K562 (cell line): ENCODE data around the gene PLEKHM1. TPM values are rescaled to one million over a fixed set of nuclear protein-coding genes. Genes with fewer than 3 reads are reported as not detected.
A peak's percentile ranks its signal among the peaks of the same experiment; 100 is the strongest.
"Not testable (repeated sequence)": the region's sequence is repeated elsewhere in the genome, so short reads cannot be mapped to it uniquely, and the experiment has no call there.

Experiments used
- ATAC-seq: fragments of 200-7000 bp; cut with Tn5 transposase; 3 replicates; pipeline ENCODE4 v1.9.1; 2020; ENCODE audit warnings: moderate library complexity
- BruUV-seq: library from RNA; stranded (reverse); fragments of 400-500 nt; replicated peaks from 2 replicates; lab custom pipeline; 2021; lab: Mats Ljungman, UMichigan
- CTCF ChIA-PET: fragments of 300-600 bp; formaldehyde crosslinking; extraction: SDS; loops from one replicate; lab custom pipeline; 2021; ENCODE audit warnings: low intra/inter-chr PET ratio; lab: Yijun Ruan, JAX
- POLR2A ChIA-PET: fragments of 300-600, 350-650 bp; sonication (Branson Sonifier 250); formaldehyde crosslinking; extraction: SDS; loops from one replicate; lab custom pipeline; 2021; ENCODE audit warnings: antibody characterized with exemption, inconsistent platforms; lab: Yijun Ruan, JAX
- DNase-seq, 4 experiments: peaks; one replicate each; pipeline versions ENCODE4 v3.0.0 to v3.0.0-alpha.2; 2011 to 2018; ENCODE audit warnings: low spot score in 3 of 4, mixed read lengths in 3 of 4; ENCODE audit errors: extremely low read depth in 1 of 4
- FAIRE-seq: peaks from 2 replicates; lab custom pipeline; 2011; peaks lifted over from hg19 to GRCh38; lab: Jason Lieb, UNC
- H2AFZ ChIP-seq: 2 replicates; pipeline ENCODE4 v1.6.0; 2011; ENCODE audit warnings: low read depth, low read length, control low read depth, inconsistent platforms
- H3K27ac ChIP-seq: fragments of 200-600 bp; 3 replicates; pipeline ENCODE4 v1.8.0; 2011; ENCODE audit warnings: low read depth, mild to moderate bottlenecking, control low read depth, inconsistent platforms, low read length, moderate library complexity, mixed read lengths; ENCODE audit errors: extremely low read depth
- H3K27me3 ChIP-seq, 2 experiments: fragments of 300-600 bp in 1 of 2; 2 replicates in 1 of 2; 3 replicates in 1 of 2; pipeline versions ENCODE4 v1.6.0 to v1.8.0; 2011; ENCODE audit warnings: inconsistent platforms in 2 of 2, low read length in 2 of 2, mild to moderate bottlenecking in 1 of 2, mixed read lengths in 1 of 2, moderate library complexity in 1 of 2; ENCODE audit not compliant: control insufficient read depth in 2 of 2, insufficient read depth in 2 of 2
- H3K36me3 ChIP-seq: fragments of 300-600 bp; 3 replicates; pipeline ENCODE4 v1.8.0; 2011; ENCODE audit warnings: mild to moderate bottlenecking, low read length, inconsistent platforms; ENCODE audit not compliant: control insufficient read depth, insufficient read depth
- H3K4me1 ChIP-seq, 2 experiments: fragments of 200-600 bp in 1 of 2; replicated peaks in 1 of 2; 2 replicates in 1 of 2; 3 replicates in 1 of 2; pipeline versions ENCODE4 v1.5.1 to v1.8.0; 2011; ENCODE audit warnings: inconsistent platforms in 2 of 2, low read length in 2 of 2, mild to moderate bottlenecking in 1 of 2, mixed read lengths in 1 of 2, moderate library complexity in 1 of 2; ENCODE audit not compliant: control insufficient read depth in 2 of 2, insufficient read depth in 2 of 2
- H3K4me2 ChIP-seq: 2 replicates; pipeline ENCODE4 v1.6.1; 2011; ENCODE audit warnings: low read length, control low read depth, inconsistent platforms, mixed read lengths; ENCODE audit not compliant: insufficient read depth
- H3K4me3 ChIP-seq: fragments of 200-600 bp; sonication (generic), shearing (Covaris generic); 2 replicates; pipeline ENCODE4 v1.5.1; 2016; ENCODE audit warnings: control low read depth, inconsistent platforms
- H3K79me2 ChIP-seq: fragments of 200-600 bp; 3 replicates; pipeline ENCODE4 v1.8.0; 2011; ENCODE audit warnings: low read length, inconsistent platforms; ENCODE audit not compliant: control insufficient read depth, insufficient read depth
- H3K9ac ChIP-seq, 2 experiments: 2 replicates each; pipeline versions ENCODE4 v1.6.0 to v1.6.1; 2011; ENCODE audit warnings: low read depth in 2 of 2, low read length in 2 of 2, control low read depth in 1 of 2, inconsistent platforms in 1 of 2, mild to moderate bottlenecking in 1 of 2, mixed read lengths in 1 of 2; ENCODE audit not compliant: insufficient read depth in 1 of 2
- H3K9me1 ChIP-seq: one replicate; pipeline ENCODE4 v1.6.0; 2011; ENCODE audit warnings: inconsistent platforms, mild to moderate bottlenecking, low read length, moderate library complexity; ENCODE audit not compliant: control insufficient read depth, insufficient read depth
- H3K9me3 ChIP-seq: replicated peaks from 2 replicates; pipeline ENCODE4 v1.5.1; 2011; ENCODE audit warnings: low read depth, low read length, inconsistent platforms; ENCODE audit not compliant: control insufficient read depth, insufficient read depth
- H4K20me1 ChIP-seq: replicated peaks from 2 replicates; pipeline ENCODE4 v1.6.1; 2011; ENCODE audit warnings: low read length, inconsistent platforms, mixed read lengths; ENCODE audit not compliant: control insufficient read depth, insufficient read depth
- RBM25 ChIP-seq: fragments of 200-400 bp; formaldehyde crosslinking; IDR thresholded peaks from 2 replicates; pipeline ENCODE4 v1.6.1; 2018; ENCODE audit warnings: low read length, low read depth, moderate library complexity; ENCODE audit not compliant: severe bottlenecking
- WGBS: fragments of 100-300 bp; shearing (Covaris generic); methylation state at CpG from one replicate; pipeline ENCODE4 v1.1.6; 2016; ENCODE audit warnings: low coverage, mixed read lengths; ENCODE audit not compliant: insufficient coverage; ENCODE audit errors: missing lambda C conversion rate; 5-methylcytosine and 5-hydroxymethylcytosine counted together
- in situ Hi-C: fragments of 300-500 bp; cut with MboI; formaldehyde crosslinking; loops from 4 replicates; pipeline ENCODE4 v1.15.0; 2018; ENCODE audit warnings: inconsistent platforms, mixed read lengths
- intact Hi-C: fragments of 100-400 bp; cut with micrococcal nuclease; formaldehyde crosslinking; loops from 2 replicates; pipeline ENCODE4 v1.14.2; 2022
- polyA plus RNA-seq, 8 experiments: library from polyadenylated mRNA; depleted of rRNA in 4 of 8; stranded (reverse) in 5 of 8; unstranded in 3 of 8; fragments of >200 nt; fragmentation: Nextera tagmentation in 2 of 8; fragmentation: Illumina TruSeq in 1 of 8; extraction: Ambion mirVana in 2 of 8; extraction: Trizol in 1 of 8; gene quantifications; 2 replicates each; pipeline versions ENCODE4 v1.2.1 to v1.2.3, GENCODE V29; 2011 to 2014; ENCODE audit warnings: inconsistent platforms in 1 of 8, missing spikeins in 1 of 8
- total RNA-seq, 7 experiments: library from RNA; depleted of rRNA in 6 of 7; stranded (reverse); fragments of >200 nt in 6 of 7; fragmentation: Illumina TruSeq in 2 of 7; extraction: Trizol in 2 of 7; gene quantifications; 2 replicates each; pipeline versions ENCODE4 v1.2.1 to v1.2.3, GENCODE V29; 2011 to 2021; ENCODE audit warnings: low replicate concordance in 1 of 7

The PLEKHM1 gene
- total and polyA plus RNA-seq, 9 of the 15 experiments (the other 6 are each of a cell fraction or from before 2014, with no cell fraction given) = 0.13 to 23.3 (median 5.7) TPM

- H3K4me1 ChIP-seq, ATAC-seq, H3K27me3 ChIP-seq, H3K9ac ChIP-seq, CTCF ChIA-PET, FAIRE-seq, H3K79me2 ChIP-seq, DNase-seq, H3K9me1 ChIP-seq, H3K27ac ChIP-seq, H4K20me1 ChIP-seq, H2AFZ ChIP-seq, H3K36me3 ChIP-seq, H3K9me3 ChIP-seq, intact Hi-C loops, H3K4me2 ChIP-seq, H3K4me3 ChIP-seq: not testable (repeated sequence)
- in situ Hi-C loops = loop anchor here (25.0 kb wide), 1 partner anchor 1065 kb away; the partner anchor contains the start of gene LRRC37A2
- POLR2A ChIA-PET = interaction anchor here (1.1 kb wide), 1 partner anchor 298 kb away, joined by 3 read pairs; no protein-coding TSS in a partner anchor
- WGBS = 94% methylated on average over 8 of the region's 8 CpGs
- TF ChIP-seq RBM25 = peak; percentile 24
- TF ChIP-seq, all 486 proteins: peak for 1; not testable (repeated sequence) for 485
- BruUV-seq = not testable (repeated sequence)
These were observed 43.5 kb downstream of the PLEKHM1 start for GRCh38 chr17:45446872-45447625.
